ENCODE data around the gene CDK18. TPM values are rescaled to one million over a fixed set of nuclear protein-coding genes. Genes with fewer than 3 reads are reported as not detected.

Gene CDK18
- total RNA-seq, 1 experiment from 2014 or later, result 9.2 TPM

DNA sequence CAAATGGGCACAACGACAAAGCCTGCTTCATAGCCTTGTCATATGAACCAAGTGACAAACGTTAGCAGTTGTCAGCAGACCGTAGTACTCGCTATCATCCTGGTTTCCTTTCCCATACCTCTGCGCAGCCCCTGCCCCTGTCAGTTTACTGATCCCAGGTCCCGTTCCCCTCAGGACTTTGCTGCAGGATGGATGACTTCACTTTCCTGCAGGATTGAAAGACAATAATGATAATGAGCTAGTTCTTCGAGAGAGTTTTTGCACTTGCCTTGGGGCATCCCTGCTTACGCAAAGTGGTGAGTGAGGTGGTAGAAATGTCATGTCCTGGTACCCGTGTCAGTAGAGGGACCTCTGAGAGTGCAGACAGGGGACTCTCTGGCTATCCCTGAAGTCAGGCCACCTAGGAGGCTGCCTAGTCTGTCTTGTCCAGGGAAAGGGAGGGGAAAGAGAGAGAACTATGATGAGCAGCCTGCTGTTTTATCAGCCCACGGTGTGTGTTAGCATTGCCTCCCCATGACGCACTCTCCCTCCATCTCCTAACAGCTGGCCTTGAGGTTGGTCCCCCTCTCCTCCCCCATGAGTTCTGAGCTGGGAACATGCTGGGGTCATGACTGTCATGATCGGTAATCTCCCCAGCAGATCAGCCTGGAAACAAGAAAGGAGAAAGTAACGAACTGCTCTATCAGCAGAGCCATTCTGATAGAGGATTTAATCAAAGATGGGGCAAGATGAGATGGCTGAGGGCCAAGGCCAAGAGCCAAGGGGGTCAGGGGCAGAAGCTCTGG, 73.6 kb downstream of the CDK18 start:
- TF ChIP-seq EZH2 (IDR thresholded peaks at IDR 0.05; ENCODE audit: borderline replicate concordance, low read depth, low read length, poor library complexity, severe bottlenecking), result no peak
- TF ChIP-seq, protein P1, sequence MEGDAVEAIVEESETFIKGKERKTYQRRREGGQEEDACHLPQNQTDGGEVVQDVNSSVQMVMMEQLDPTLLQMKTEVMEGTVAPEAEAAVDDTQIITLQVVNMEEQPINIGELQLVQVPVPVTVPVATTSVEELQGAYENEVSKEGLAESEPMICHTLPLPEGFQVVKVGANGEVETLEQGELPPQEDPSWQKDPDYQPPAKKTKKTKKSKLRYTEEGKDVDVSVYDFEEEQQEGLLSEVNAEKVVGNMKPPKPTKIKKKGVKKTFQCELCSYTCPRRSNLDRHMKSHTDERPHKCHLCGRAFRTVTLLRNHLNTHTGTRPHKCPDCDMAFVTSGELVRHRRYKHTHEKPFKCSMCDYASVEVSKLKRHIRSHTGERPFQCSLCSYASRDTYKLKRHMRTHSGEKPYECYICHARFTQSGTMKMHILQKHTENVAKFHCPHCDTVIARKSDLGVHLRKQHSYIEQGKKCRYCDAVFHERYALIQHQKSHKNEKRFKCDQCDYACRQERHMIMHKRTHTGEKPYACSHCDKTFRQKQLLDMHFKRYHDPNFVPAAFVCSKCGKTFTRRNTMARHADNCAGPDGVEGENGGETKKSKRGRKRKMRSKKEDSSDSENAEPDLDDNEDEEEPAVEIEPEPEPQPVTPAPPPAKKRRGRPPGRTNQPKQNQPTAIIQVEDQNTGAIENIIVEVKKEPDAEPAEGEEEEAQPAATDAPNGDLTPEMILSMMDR (conservative IDR thresholded peaks at IDR 0.05; ENCODE audit: low read depth, low read length), result no peak
- POLR2A ChIA-PET (ENCODE audit: low non-redundant PET), result no interaction called here
- H3K36me3 ChIP-seq (ENCODE audit: insufficient read depth, low read length, poor library complexity, severe bottlenecking), result no peaks in the 10 kb centered on the region
- peaks cover 4% of the 10 kb centered on the region for H3K4me1 ChIP-seq (ENCODE audit: insufficient read depth, low read length, poor library complexity, severe bottlenecking)
- intact Hi-C loops (cut with micrococcal nuclease; ENCODE audit: unreplicated experiment), result no loop called here
- H3K9me3 ChIP-seq (ENCODE audit: low read depth, low read length, poor library complexity, severe bottlenecking), result no peaks in the 10 kb centered on the region
- H3K27ac ChIP-seq (ENCODE audit: low read depth, low read length, poor library complexity, severe bottlenecking), result no peak overlapping the region
- CTCF ChIA-PET, result no interaction called here
- DNase-seq (ENCODE audit: low spot score), result no peak
- H3K4me3 ChIP-seq (ENCODE audit: low read depth, low read length, poor library complexity, severe bottlenecking), result no peak overlapping the region
- BruUV-seq (replicated peaks), result no TSS peak
- peaks cover 51% of the 10 kb centered on the region for H3K27me3 ChIP-seq (replicated peaks; ENCODE audit: insufficient read depth, low read depth, low read length, poor library complexity)

DNA sequence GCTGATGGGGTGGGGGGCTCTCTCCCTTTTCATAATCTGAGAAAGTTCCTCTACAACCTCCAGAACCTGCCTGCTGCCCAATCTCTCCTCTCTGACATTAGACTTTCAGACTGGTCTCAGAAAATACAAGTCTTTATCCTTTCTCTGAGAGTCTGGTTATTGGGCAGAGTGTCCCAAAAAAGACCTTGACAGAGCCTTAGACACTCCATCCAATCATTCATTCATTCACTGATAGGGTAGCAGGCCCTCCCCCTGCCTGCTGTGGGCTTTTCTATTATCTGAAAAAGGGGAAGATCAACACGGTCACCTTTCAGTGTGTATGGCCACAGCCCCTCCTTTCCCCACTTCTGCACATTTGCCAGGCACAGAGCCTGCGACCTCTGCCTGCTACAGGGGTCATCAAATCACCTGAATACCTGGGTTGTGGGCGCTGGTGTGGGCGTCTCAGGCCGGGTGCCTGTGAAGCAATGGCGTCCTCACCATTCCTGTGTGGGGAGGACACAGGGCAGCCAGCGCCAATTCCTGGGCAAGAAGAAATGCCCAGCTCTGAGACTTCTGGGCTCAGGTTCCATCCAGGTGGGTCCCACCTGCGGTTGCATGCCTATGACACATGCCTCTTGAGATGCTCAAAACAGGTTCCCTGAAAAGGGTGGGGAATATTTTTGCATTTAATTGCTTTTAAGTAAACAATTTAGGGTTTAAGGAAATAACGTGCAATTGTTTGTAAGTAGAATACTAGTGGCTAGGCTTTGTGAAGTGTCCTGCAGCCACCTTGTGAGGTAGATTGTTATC, 74.5 kb downstream of the CDK18 start:
- CTCF ChIA-PET, result no interaction called here
- Histone ChIP-seq H3K4me1 (ENCODE audit: insufficient read depth, low read length, poor library complexity, severe bottlenecking) (peaks cover 8% of the 10 kb centered on the region), H3K27ac (ENCODE audit: low read depth, low read length, poor library complexity, severe bottlenecking) (no peak overlapping the region), H3K9me3 (ENCODE audit: low read depth, low read length, poor library complexity, severe bottlenecking) (no peaks in the 10 kb centered on the region), H3K4me3 (ENCODE audit: low read depth, low read length, poor library complexity, severe bottlenecking) (no peak overlapping the region), H3K27me3 (replicated peaks; ENCODE audit: insufficient read depth, low read depth, low read length, poor library complexity) (peaks cover 45% of the 10 kb centered on the region), H3K36me3 (ENCODE audit: insufficient read depth, low read length, poor library complexity, severe bottlenecking) (no peaks in the 10 kb centered on the region)
- BruUV-seq (replicated peaks), result no TSS peak
- intact Hi-C loops (cut with micrococcal nuclease; ENCODE audit: unreplicated experiment), result no loop called here
- TF ChIP-seq EZH2 (IDR thresholded peaks at IDR 0.05; ENCODE audit: borderline replicate concordance, low read depth, low read length, poor library complexity, severe bottlenecking), result no peak
- TF ChIP-seq, protein P1 (conservative IDR thresholded peaks at IDR 0.05; ENCODE audit: low read depth, low read length), result no peak
- DNase-seq (ENCODE audit: low spot score), result no peak
- POLR2A ChIA-PET (ENCODE audit: low non-redundant PET), result no interaction called here

DNA sequence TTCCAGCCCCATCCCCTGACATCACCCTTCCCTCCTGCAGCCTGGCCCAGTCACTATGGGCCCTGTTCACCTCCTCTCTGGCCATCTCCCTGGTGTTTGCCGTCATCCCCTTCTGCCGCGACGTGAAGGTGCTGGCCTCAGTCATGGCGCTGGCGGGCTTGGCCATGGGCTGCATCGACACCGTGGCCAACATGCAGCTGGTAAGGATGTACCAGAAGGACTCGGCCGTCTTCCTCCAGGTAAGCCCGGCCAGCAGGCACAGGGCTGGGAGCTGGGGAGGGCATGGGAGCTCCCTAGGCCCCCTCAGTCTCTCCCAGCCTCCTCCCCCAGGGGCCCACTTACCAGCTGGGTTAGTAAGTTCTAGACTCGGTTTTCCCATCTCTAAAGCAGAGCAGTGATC, 75.2 kb downstream of the CDK18 start:
- ChIA-PET CTCF (no interaction called here), POLR2A (ENCODE audit: low non-redundant PET) (no interaction called here)
- no peaks in the 10 kb centered on the region for H3K36me3 ChIP-seq (ENCODE audit: insufficient read depth, low read length, poor library complexity, severe bottlenecking)
- no peak overlapping the region for H3K27ac ChIP-seq (ENCODE audit: low read depth, low read length, poor library complexity, severe bottlenecking)
- no peak for TF ChIP-seq EZH2 (IDR thresholded peaks at IDR 0.05; ENCODE audit: borderline replicate concordance, low read depth, low read length, poor library complexity, severe bottlenecking)
- TF ChIP-seq, protein P1 (conservative IDR thresholded peaks at IDR 0.05; ENCODE audit: low read depth, low read length), result no peak
- BruUV-seq (replicated peaks), result no TSS peak
- H3K9me3 ChIP-seq (ENCODE audit: low read depth, low read length, poor library complexity, severe bottlenecking), result no peaks in the 10 kb centered on the region
- peaks cover 8% of the 10 kb centered on the region for H3K4me1 ChIP-seq (ENCODE audit: insufficient read depth, low read length, poor library complexity, severe bottlenecking)
- no peak for DNase-seq (ENCODE audit: low spot score)
- intact Hi-C loops (cut with micrococcal nuclease; ENCODE audit: unreplicated experiment), result no loop called here
- H3K27me3 ChIP-seq (replicated peaks; ENCODE audit: insufficient read depth, low read depth, low read length, poor library complexity), result peaks cover 39% of the 10 kb centered on the region
- H3K4me3 ChIP-seq (ENCODE audit: low read depth, low read length, poor library complexity, severe bottlenecking), result no peak overlapping the region
